ENCODE results near the gene SNCAIP. TPM values are rescaled to one million over a fixed set of nuclear protein-coding genes. Genes with fewer than 3 reads are reported as not detected.

The SNCAIP gene
- total and polyA plus RNA-seq, 9 of the 15 experiments (the other 6 are each of a cell fraction or from before 2014, with no cell fraction given): 0.04 TPM; not detected in 8

GRCh38 chr5:122421374-122422079 is 109.5 kb downstream of the SNCAIP start (continued):
- TF ChIP-seq PRDM10 (IDR thresholded peaks at IDR 0.05; ENCODE audit: partially characterized antibody) (no peak), OTX1 (CRISPR knock-in tag; IDR thresholded peaks at IDR 0.05) (no peak), ESRRA (IDR thresholded peaks at IDR 0.05; ENCODE audit: borderline replicate concordance, low read depth) (peak; percentile 59; the same call in 1 of the 2 replicates), TRIM24 (IDR thresholded peaks at IDR 0.05) (peak; percentile 40 to 60; a peak in 2 of 4 replicates), FOXJ3 (CRISPR knock-in tag; IDR thresholded peaks at IDR 0.05) (no peak), USF1 (CRISPR knock-in tag; IDR thresholded peaks at IDR 0.05) (no peak), KLF1 (tag; IDR thresholded peaks at IDR 0.05) (no peak), SMAD3 (CRISPR knock-in tag; conservative IDR thresholded peaks at IDR 0.05) (no peak), GATAD2A (IDR thresholded peaks at IDR 0.05) (no peak), MEIS2 (IDR thresholded peaks at IDR 0.05; ENCODE audit: partially characterized antibody) (peak; percentile 47), ZNF785 (CRISPR knock-in tag; IDR thresholded peaks at IDR 0.05) (no peak), EHMT2 (IDR thresholded peaks at IDR 0.05) (no peak), CBX2 (IDR thresholded peaks at IDR 0.05; ENCODE audit: insufficient read depth, low read length, poor library complexity, severe bottlenecking) (no peak), NFRKB (IDR thresholded peaks at IDR 0.05; ENCODE audit: low read depth) (no peak), RCOR1 (IDR thresholded peaks at IDR 0.05; ENCODE audit: borderline replicate concordance in 1 of 2, low read depth in 2 of 2, low read length in 2 of 2) (0 out of 4 replicates have a peak, but pooled peaks of 1 of the 2 experiments have one; percentile 10), CBFA2T3 (IDR thresholded peaks at IDR 0.05) (peak; percentile 89), NFATC3 (IDR thresholded peaks at IDR 0.05) (no peak), CEBPG (CRISPR knock-in tag; IDR thresholded peaks at IDR 0.05) (no peak), CEBPG (tag; conservative IDR thresholded peaks at IDR 0.05 in 1 of 2, IDR thresholded peaks at IDR 0.05 in 1 of 2) (no peak), MTA1 (IDR thresholded peaks at IDR 0.05; ENCODE audit: borderline replicate concordance) (no peak), BCL6 (CRISPR knock-in tag; IDR thresholded peaks at IDR 0.05) (no peak), TRIM28 (IDR thresholded peaks at IDR 0.05) (no peak), CGGBP1 (CRISPR knock-in tag; IDR thresholded peaks at IDR 0.05) (no peak), RUNX1 (IDR thresholded peaks at IDR 0.05; ENCODE audit: low read depth) (no peak), MECOM (CRISPR knock-in tag; IDR thresholded peaks at IDR 0.05) (0 out of 2 replicates have a peak, but pooled peaks have one; percentile 27)
